MCF 10A (cell line): Measurements from ENCODE around the gene NLGN4X. TPM values are rescaled to one million over a fixed set of nuclear protein-coding genes. Genes with fewer than 3 reads are reported as not detected.

ENCODE experiments used
- BruUV-seq: library from RNA; stranded (reverse); fragments of 400-500 nt; replicated peaks from 2 replicates; lab custom pipeline; 2021; lab: Mats Ljungman, UMichigan
- CTCF ChIA-PET: fragments of 300-600 bp; sonication (Branson Sonifier 250); formaldehyde crosslinking; extraction: SDS; loops from one replicate; lab custom pipeline; 2021; ENCODE audit warnings: antibody characterized with exemption, inconsistent platforms; lab: Yijun Ruan, JAX
- POLR2A ChIA-PET: fragments of 300-600, 350-650 bp; sonication (Branson Sonifier 250); formaldehyde crosslinking; extraction: SDS; loops from one replicate; lab custom pipeline; 2020; ENCODE audit warnings: antibody characterized with exemption, inconsistent platforms; lab: Yijun Ruan, JAX
- DNase-seq: peaks from one replicate; pipeline ENCODE4 v3.0.0-alpha.2; 2018; ENCODE audit not compliant: unreplicated experiment
- H3K27ac Mint-ChIP-seq: one replicate; pipeline ENCODE4 v1.8.0; 2022; ENCODE audit warnings: mild to moderate bottlenecking, low read depth, mixed read lengths; ENCODE audit not compliant: unreplicated experiment
- H3K27me3 Mint-ChIP-seq: one replicate; pipeline ENCODE4 v1.8.0; 2022; ENCODE audit warnings: mixed read lengths; ENCODE audit not compliant: insufficient read depth, unreplicated experiment
- H3K36me3 Mint-ChIP-seq: one replicate; pipeline ENCODE4 v1.8.0; 2022; ENCODE audit warnings: mild to moderate bottlenecking, moderate library complexity, mixed read lengths; ENCODE audit not compliant: insufficient read depth, unreplicated experiment
- H3K4me1 Mint-ChIP-seq: one replicate; pipeline ENCODE4 v1.8.0; 2022; ENCODE audit warnings: mixed read lengths; ENCODE audit not compliant: insufficient read depth, unreplicated experiment
- H3K4me3 Mint-ChIP-seq: one replicate; pipeline ENCODE4 v1.8.0; 2022; ENCODE audit warnings: mild to moderate bottlenecking, moderate library complexity, mixed read lengths; ENCODE audit not compliant: unreplicated experiment
- H3K9me3 Mint-ChIP-seq: one replicate; pipeline ENCODE4 v1.8.0; 2022; ENCODE audit warnings: mixed read lengths; ENCODE audit not compliant: unreplicated experiment
- CTCF ChIP-seq: fragments of 200-600 bp; IDR thresholded peaks from one replicate; pipeline ENCODE4 v1.8.0; 2022; ENCODE audit warnings: antibody characterized with exemption, mild to moderate bottlenecking; ENCODE audit not compliant: unreplicated experiment
- intact Hi-C: fragments of 100-400 bp; cut with micrococcal nuclease; formaldehyde crosslinking; loops from 2 replicates; pipeline ENCODE4 v1.14.1; 2022
- total RNA-seq: library from RNA; stranded (reverse); gene quantifications from 2 replicates; pipeline ENCODE4 v1.2.3, GENCODE V29; 2022

NLGN4X gene
- total RNA-seq, 1 experiment from 2014 or later, result 1.6 TPM

- no peaks in the 10 kb centered on the region for H3K27me3 Mint-ChIP-seq
- ChIA-PET CTCF (interaction anchor here (1.0 kb wide), 1 partner anchor 41 kb away, joined by 3 read pairs; no protein-coding TSS in a partner anchor), POLR2A (interaction anchor here (0.6 kb wide), 1 partner anchor 124 kb away, joined by 3 read pairs; no protein-coding TSS in a partner anchor)
- H3K4me3 Mint-ChIP-seq, result no peak overlapping the region
- intact Hi-C loops, result no loop called here
- H3K27ac Mint-ChIP-seq, result no peak overlapping the region
- H3K4me1 Mint-ChIP-seq, result no peaks in the 10 kb centered on the region
- no peaks in the 10 kb centered on the region for H3K36me3 Mint-ChIP-seq
- no peak for TF ChIP-seq CTCF
- no peak for DNase-seq
- H3K9me3 Mint-ChIP-seq, result no peaks in the 10 kb centered on the region
- BruUV-seq, result no TSS peak
Observed at GRCh38 chrX:6002056-6002455, 226.6 kb downstream of the NLGN4X start.

GRCh38 chrX:5998901-5999300 lies 229.8 kb downstream of the NLGN4X start:
- intact Hi-C loops, result no loop called here
- POLR2A ChIA-PET, result no interaction called here
- BruUV-seq, result no TSS peak
- Mint-ChIP-seq H3K27ac (no peak overlapping the region), H3K9me3 (no peaks in the 10 kb centered on the region), H3K36me3 (no peaks in the 10 kb centered on the region), H3K4me3 (no peak overlapping the region), H3K27me3 (no peaks in the 10 kb centered on the region), H3K4me1 (no peaks in the 10 kb centered on the region)
- CTCF ChIA-PET, result no interaction called here
- DNase-seq, result no peak
- no peak for TF ChIP-seq CTCF

- H3K27me3 Mint-ChIP-seq, result no peaks in the 10 kb centered on the region
- intact Hi-C loops, result no loop called here
- CTCF ChIA-PET, result no interaction called here
- H3K36me3 Mint-ChIP-seq, result no peaks in the 10 kb centered on the region
- no peak overlapping the region for H3K4me3 Mint-ChIP-seq
- no TSS peak for BruUV-seq
- TF ChIP-seq CTCF, result no peak
- H3K27ac Mint-ChIP-seq, result no peak overlapping the region
- H3K4me1 Mint-ChIP-seq, result no peaks in the 10 kb centered on the region
- no peak for DNase-seq
- POLR2A ChIA-PET, result no interaction called here
- H3K9me3 Mint-ChIP-seq, result no peaks in the 10 kb centered on the region
Observed at GRCh38 chrX:5998456-5998855, 230.2 kb downstream of the NLGN4X start.

- ChIA-PET CTCF (no interaction called here), POLR2A (no interaction called here)
- H3K27me3 Mint-ChIP-seq, result no peaks in the 10 kb centered on the region
- H3K4me3 Mint-ChIP-seq, result no peak overlapping the region
- intact Hi-C loops, result no loop called here
- DNase-seq, result no peak
- H3K9me3 Mint-ChIP-seq, result no peaks in the 10 kb centered on the region
- H3K36me3 Mint-ChIP-seq, result no peaks in the 10 kb centered on the region
- no peak for TF ChIP-seq CTCF
- H3K4me1 Mint-ChIP-seq, result no peaks in the 10 kb centered on the region
- BruUV-seq, result no TSS peak
- no peak overlapping the region for H3K27ac Mint-ChIP-seq
Observed at GRCh38 chrX:5991393-5991792, 237.3 kb downstream of the NLGN4X start.
